ENCODE results near the gene H2BK1.

The H2BK1 gene

GRCh38 chr7:151210087-151210854 lies at the start of gene H2BK1:
H2BK1 (minus strand) TSS chr7:151210488; CDS start chr7:151210318, 170 bp downstream.
- in situ Hi-C loops (cut with MboI; ENCODE audit: low pct_unique_long_range_greater_than_20kb, low sequenced_read_pairs), result no loop called here
- no peak for DNase-seq

- in situ Hi-C loops (cut with MboI; ENCODE audit: low pct_unique_long_range_greater_than_20kb, low sequenced_read_pairs), result no loop called here
- DNase-seq, result no peak
Observed at GRCh38 chr7:151257990-151258389, 47.7 kb upstream of the H2BK1 start.

GRCh38 chr7:151256410-151257045 lies 46.2 kb upstream of the H2BK1 start:
- in situ Hi-C loops (cut with MboI; ENCODE audit: low pct_unique_long_range_greater_than_20kb, low sequenced_read_pairs), result no loop called here
- DNase-seq, result no peak

- in situ Hi-C loops (cut with MboI; ENCODE audit: low pct_unique_long_range_greater_than_20kb, low sequenced_read_pairs), result no loop called here
- DNase-seq, result no peak
Observed at GRCh38 chr7:151255390-151255789, 45.1 kb upstream of the H2BK1 start.

- no peak for DNase-seq
- in situ Hi-C loops (cut with MboI; ENCODE audit: low pct_unique_long_range_greater_than_20kb, low sequenced_read_pairs), result no loop called here
Observed at GRCh38 chr7:151254851-151255250, 44.6 kb upstream of the H2BK1 start.

GRCh38 chr7:151254316-151254715 lies 44.0 kb upstream of the H2BK1 start:
- no peak for DNase-seq
- in situ Hi-C loops (cut with MboI; ENCODE audit: low pct_unique_long_range_greater_than_20kb, low sequenced_read_pairs), result no loop called here

- in situ Hi-C loops (cut with MboI; ENCODE audit: low pct_unique_long_range_greater_than_20kb, low sequenced_read_pairs), result no loop called here
- no peak for DNase-seq
Observed at GRCh38 chr7:151252961-151253711, 42.8 kb upstream of the H2BK1 start.

GRCh38 chr7:151252561-151252835 lies 42.2 kb upstream of the H2BK1 start:
- no peak for DNase-seq
- in situ Hi-C loops (cut with MboI; ENCODE audit: low pct_unique_long_range_greater_than_20kb, low sequenced_read_pairs), result no loop called here

GRCh38 chr7:151251689-151252560 lies 41.6 kb upstream of the H2BK1 start:
- in situ Hi-C loops (cut with MboI; ENCODE audit: low pct_unique_long_range_greater_than_20kb, low sequenced_read_pairs), result no loop called here
- DNase-seq, result no peak

GRCh38 chr7:151251328-151251688 lies 41.0 kb upstream of the H2BK1 start:
- DNase-seq, result no peak
- in situ Hi-C loops (cut with MboI; ENCODE audit: low pct_unique_long_range_greater_than_20kb, low sequenced_read_pairs), result no loop called here

- DNase-seq, result no peak
- in situ Hi-C loops (cut with MboI; ENCODE audit: low pct_unique_long_range_greater_than_20kb, low sequenced_read_pairs), result no loop called here
Observed at GRCh38 chr7:151250181-151251132, 40.2 kb upstream of the H2BK1 start.

- in situ Hi-C loops (cut with MboI; ENCODE audit: low pct_unique_long_range_greater_than_20kb, low sequenced_read_pairs), result no loop called here
- DNase-seq, result no peak
Observed at GRCh38 chr7:151249732-151250072, 39.4 kb upstream of the H2BK1 start.

- peak; percentile 66 for DNase-seq
- in situ Hi-C loops (cut with MboI; ENCODE audit: low pct_unique_long_range_greater_than_20kb, low sequenced_read_pairs), result no loop called here
Observed at GRCh38 chr7:151249034-151249731, 38.9 kb upstream of the H2BK1 start.

GRCh38 chr7:151248346-151249033 lies 38.2 kb upstream of the H2BK1 start, which contains the start of gene SMARCD3:
SMARCD3 (minus strand) TSS chr7:151248694; CDS start chr7:151248562, 132 bp downstream.
- DNase-seq, result peak; percentile 55
- in situ Hi-C loops (cut with MboI; ENCODE audit: low pct_unique_long_range_greater_than_20kb, low sequenced_read_pairs), result no loop called here

GRCh38 chr7:151247611-151248345 lies 37.5 kb upstream of the H2BK1 start:
- no peak for DNase-seq
- in situ Hi-C loops (cut with MboI; ENCODE audit: low pct_unique_long_range_greater_than_20kb, low sequenced_read_pairs), result no loop called here

- in situ Hi-C loops (cut with MboI; ENCODE audit: low pct_unique_long_range_greater_than_20kb, low sequenced_read_pairs), result no loop called here
- DNase-seq, result no peak
Observed at GRCh38 chr7:151246851-151247580, 36.7 kb upstream of the H2BK1 start.
